Suprapubic skin (tissue), 4 donors: Measurements from ENCODE around the gene RPL19.

Experiments
- CTCF ChIP-seq, 2 donors: fragments of 200-600 bp in 1 of 2; fragments of 450-650 bp in 1 of 2; sonication (generic) in 1 of 2; IDR thresholded peaks; one replicate each; pipeline ENCODE4 v1.5.1; 2016 to 2019; ENCODE audit warnings: antibody characterized with exemption in 2 of 2, mild to moderate bottlenecking in 1 of 2, moderate library complexity in 1 of 2
- EP300 ChIP-seq: sonication (generic); formaldehyde crosslinking; IDR thresholded peaks from one replicate; pipeline ENCODE4 v1.6.1; 2017; ENCODE audit warnings: antibody characterized with exemption
- POLR2A ChIP-seq, 2 donors: fragments of 450-650 bp; IDR thresholded peaks; one replicate each; pipeline ENCODE4 v1.6.1; 2017; ENCODE audit warnings: antibody characterized with exemption in 2 of 2, mild to moderate bottlenecking in 2 of 2, moderate library complexity in 2 of 2
- POLR2AphosphoS5 ChIP-seq, 3 donors: sonication (generic); formaldehyde crosslinking; IDR thresholded peaks; one replicate each; pipeline ENCODE4 v1.6.1; 2017; ENCODE audit warnings: antibody characterized with exemption in 3 of 3

- TF ChIP-seq POLR2A (IDR thresholded peaks at IDR 0.05) = no peak
- no peak for TF ChIP-seq CTCF (IDR thresholded peaks at IDR 0.05)
- TF ChIP-seq EP300 = no peak
- TF ChIP-seq POLR2AphosphoS5 (IDR thresholded peaks at IDR 0.05) = no peak
Observed at GRCh38 chr17:39192901-39193300, 7.2 kb upstream of the RPL19 start.
